HG02840 (cell line): ENCODE data around the gene NSUN5.
A peak's percentile ranks its signal among the peaks of the same experiment; 100 is the strongest.
"Not testable (repeated sequence)": the region's sequence is repeated elsewhere in the genome, so short reads cannot be mapped to it uniquely, and the experiment has no call there.

Experiments used
- ATAC-seq: cut with Tn5 transposase; IDR thresholded peaks from one replicate; pipeline ENCODE4 v1.9.1; 2021; ENCODE audit warnings: mild to moderate bottlenecking, moderate library complexity, moderate number of reproducible peaks; ENCODE audit not compliant: unreplicated experiment, low FRiP score

NSUN5 gene

GRCh38 chr7:73299812-73300211, 8.8 kb downstream of the NSUN5 start:
- not testable (repeated sequence) for ATAC-seq

- ATAC-seq, result not testable (repeated sequence)
Measured at GRCh38 chr7:73297706-73298105, 10.9 kb downstream of the NSUN5 start.

GRCh38 chr7:73297235-73297634, 11.4 kb downstream of the NSUN5 start:
- ATAC-seq, result not testable (repeated sequence)

- ATAC-seq, result not testable (repeated sequence)
Measured at GRCh38 chr7:73277210-73277609, 31.4 kb downstream of the NSUN5 start.

GRCh38 chr7:73267813-73268212, 40.8 kb downstream of the NSUN5 start:
- ATAC-seq, result not testable (repeated sequence)

GRCh38 chr7:73266719-73267368, 41.8 kb downstream of the NSUN5 start:
- peak; percentile 80 for ATAC-seq

GRCh38 chr7:73262416-73262815, 46.2 kb downstream of the NSUN5 start:
- not testable (repeated sequence) for ATAC-seq
